K562 (cell line): ENCODE results near the gene SERPINE2. TPM values are rescaled to one million over a fixed set of nuclear protein-coding genes. Genes with fewer than 3 reads are reported as not detected.
A peak's percentile ranks its signal among the peaks of the same experiment; 100 is the strongest.

Source experiments
- ATAC-seq: fragments of 200-7000 bp; cut with Tn5 transposase; 3 replicates; pipeline ENCODE4 v1.9.1; 2020; ENCODE audit warnings: moderate library complexity
- BruUV-seq: library from RNA; stranded (reverse); fragments of 400-500 nt; replicated peaks from 2 replicates; lab custom pipeline; 2021; lab: Mats Ljungman, UMichigan
- CTCF ChIA-PET: fragments of 300-600 bp; formaldehyde crosslinking; extraction: SDS; loops from one replicate; lab custom pipeline; 2021; ENCODE audit warnings: low intra/inter-chr PET ratio; lab: Yijun Ruan, JAX
- POLR2A ChIA-PET: fragments of 300-600, 350-650 bp; sonication (Branson Sonifier 250); formaldehyde crosslinking; extraction: SDS; loops from one replicate; lab custom pipeline; 2021; ENCODE audit warnings: antibody characterized with exemption, inconsistent platforms; lab: Yijun Ruan, JAX
- DNase-seq, 4 experiments: peaks; one replicate each; pipeline versions ENCODE4 v3.0.0 to v3.0.0-alpha.2; 2011 to 2018; ENCODE audit warnings: low spot score in 3 of 4, mixed read lengths in 3 of 4; ENCODE audit errors: extremely low read depth in 1 of 4
- FAIRE-seq: peaks from 2 replicates; lab custom pipeline; 2011; peaks lifted over from hg19 to GRCh38; lab: Jason Lieb, UNC
- H2AFZ ChIP-seq: 2 replicates; pipeline ENCODE4 v1.6.0; 2011; ENCODE audit warnings: low read depth, low read length, control low read depth, inconsistent platforms
- H3K27ac ChIP-seq: fragments of 200-600 bp; 3 replicates; pipeline ENCODE4 v1.8.0; 2011; ENCODE audit warnings: low read depth, mild to moderate bottlenecking, control low read depth, inconsistent platforms, low read length, moderate library complexity, mixed read lengths; ENCODE audit errors: extremely low read depth
- H3K27me3 ChIP-seq, 2 experiments: fragments of 300-600 bp in 1 of 2; 2 replicates in 1 of 2; 3 replicates in 1 of 2; pipeline versions ENCODE4 v1.6.0 to v1.8.0; 2011; ENCODE audit warnings: inconsistent platforms in 2 of 2, low read length in 2 of 2, mild to moderate bottlenecking in 1 of 2, mixed read lengths in 1 of 2, moderate library complexity in 1 of 2; ENCODE audit not compliant: control insufficient read depth in 2 of 2, insufficient read depth in 2 of 2
- H3K36me3 ChIP-seq: fragments of 300-600 bp; 3 replicates; pipeline ENCODE4 v1.8.0; 2011; ENCODE audit warnings: mild to moderate bottlenecking, low read length, inconsistent platforms; ENCODE audit not compliant: control insufficient read depth, insufficient read depth
- H3K4me1 ChIP-seq, 2 experiments: fragments of 200-600 bp in 1 of 2; replicated peaks in 1 of 2; 2 replicates in 1 of 2; 3 replicates in 1 of 2; pipeline versions ENCODE4 v1.5.1 to v1.8.0; 2011; ENCODE audit warnings: inconsistent platforms in 2 of 2, low read length in 2 of 2, mild to moderate bottlenecking in 1 of 2, mixed read lengths in 1 of 2, moderate library complexity in 1 of 2; ENCODE audit not compliant: control insufficient read depth in 2 of 2, insufficient read depth in 2 of 2
- H3K4me2 ChIP-seq: 2 replicates; pipeline ENCODE4 v1.6.1; 2011; ENCODE audit warnings: low read length, control low read depth, inconsistent platforms, mixed read lengths; ENCODE audit not compliant: insufficient read depth
- H3K4me3 ChIP-seq: fragments of 200-600 bp; sonication (generic), shearing (Covaris generic); 2 replicates; pipeline ENCODE4 v1.5.1; 2016; ENCODE audit warnings: control low read depth, inconsistent platforms
- H3K79me2 ChIP-seq: fragments of 200-600 bp; 3 replicates; pipeline ENCODE4 v1.8.0; 2011; ENCODE audit warnings: low read length, inconsistent platforms; ENCODE audit not compliant: control insufficient read depth, insufficient read depth
- H3K9ac ChIP-seq, 2 experiments: 2 replicates each; pipeline versions ENCODE4 v1.6.0 to v1.6.1; 2011; ENCODE audit warnings: low read depth in 2 of 2, low read length in 2 of 2, control low read depth in 1 of 2, inconsistent platforms in 1 of 2, mild to moderate bottlenecking in 1 of 2, mixed read lengths in 1 of 2; ENCODE audit not compliant: insufficient read depth in 1 of 2
- H3K9me1 ChIP-seq: one replicate; pipeline ENCODE4 v1.6.0; 2011; ENCODE audit warnings: inconsistent platforms, mild to moderate bottlenecking, low read length, moderate library complexity; ENCODE audit not compliant: control insufficient read depth, insufficient read depth
- H3K9me3 ChIP-seq: replicated peaks from 2 replicates; pipeline ENCODE4 v1.5.1; 2011; ENCODE audit warnings: low read depth, low read length, inconsistent platforms; ENCODE audit not compliant: control insufficient read depth, insufficient read depth
- H4K20me1 ChIP-seq: replicated peaks from 2 replicates; pipeline ENCODE4 v1.6.1; 2011; ENCODE audit warnings: low read length, inconsistent platforms, mixed read lengths; ENCODE audit not compliant: control insufficient read depth, insufficient read depth
- ATF7 ChIP-seq: fragments of 450-650 bp; IDR thresholded peaks from 2 replicates; pipeline ENCODE4 v1.7.1; 2014; ENCODE audit warnings: mild to moderate bottlenecking, moderate library complexity
- E2F6 ChIP-seq, 2 experiments: IDR thresholded peaks; 2 replicates each; pipeline ENCODE4 v1.6.1; 2011; ENCODE audit warnings: borderline replicate concordance in 1 of 2, control low read depth in 1 of 2, low read depth in 1 of 2, low read length in 1 of 2, mild to moderate bottlenecking in 1 of 2, mixed read lengths in 1 of 2, moderate library complexity in 1 of 2; ENCODE audit not compliant: insufficient read depth in 1 of 2, insufficient read length in 1 of 2, poor library complexity in 1 of 2, severe bottlenecking in 1 of 2; ENCODE audit errors: extremely low read depth in 1 of 2
- EP400 ChIP-seq: fragments of 450-650 bp; IDR thresholded peaks from 2 replicates; pipeline ENCODE4 v1.6.1; 2017; ENCODE audit warnings: antibody characterized with exemption, mild to moderate bottlenecking, moderate library complexity
- GABPB1 ChIP-seq: sonication (generic); formaldehyde crosslinking; IDR thresholded peaks from 2 replicates; pipeline ENCODE4 v1.8.0; 2022; ENCODE audit warnings: mild to moderate bottlenecking, missing genetic modification reagents
- HDAC2 ChIP-seq: fragments of 450-650 bp; IDR thresholded peaks from 2 replicates; pipeline ENCODE4 v1.6.1; 2016; ENCODE audit warnings: mild to moderate bottlenecking
- HDGF ChIP-seq: fragments of 450-650 bp; IDR thresholded peaks from 2 replicates; pipeline ENCODE4 v1.6.1; 2016
- L3MBTL2 ChIP-seq: fragments of 450-650 bp; IDR thresholded peaks from 2 replicates; pipeline ENCODE4 v1.6.1; 2016; ENCODE audit warnings: mild to moderate bottlenecking, moderate library complexity
- MAX ChIP-seq: sonication (generic); formaldehyde crosslinking; IDR thresholded peaks from 2 replicates; pipeline ENCODE4 v1.9.0; 2022; ENCODE audit warnings: mild to moderate bottlenecking, missing genetic modification reagents
- MTF1 ChIP-seq: fragments of 250-450 bp; sonication (Bioruptor Pico); IDR thresholded peaks from 2 replicates; pipeline ENCODE4 v1.9.0; 2021; ENCODE audit warnings: moderate library complexity, mild to moderate bottlenecking, inconsistent platforms, borderline replicate concordance
- PRMT5 ChIP-seq: sonication (generic); formaldehyde crosslinking; IDR thresholded peaks from 2 replicates; pipeline ENCODE4 v1.5.0; 2020; ENCODE audit warnings: missing genetic modification reagents
- ZBTB17 ChIP-seq: fragments of 450-650 bp; formaldehyde crosslinking; IDR thresholded peaks from 2 replicates; pipeline ENCODE4 v1.4.0; 2020; ENCODE audit warnings: mild to moderate bottlenecking
- ZNF699 ChIP-seq: fragments of 250-450 bp; sonication (Bioruptor Pico); IDR thresholded peaks from 2 replicates; pipeline ENCODE4 v1.8.0; 2021; ENCODE audit warnings: mild to moderate bottlenecking, moderate library complexity; ENCODE audit not compliant: insufficient replicate concordance
- WGBS: fragments of 100-300 bp; shearing (Covaris generic); methylation state at CpG from one replicate; pipeline ENCODE4 v1.1.6; 2016; ENCODE audit warnings: low coverage, mixed read lengths; ENCODE audit not compliant: insufficient coverage; ENCODE audit errors: missing lambda C conversion rate; 5-methylcytosine and 5-hydroxymethylcytosine counted together
- in situ Hi-C: fragments of 300-500 bp; cut with MboI; formaldehyde crosslinking; loops from 4 replicates; pipeline ENCODE4 v1.15.0; 2018; ENCODE audit warnings: inconsistent platforms, mixed read lengths
- intact Hi-C: fragments of 100-400 bp; cut with micrococcal nuclease; formaldehyde crosslinking; loops from 2 replicates; pipeline ENCODE4 v1.14.2; 2022
- polyA plus RNA-seq, 8 experiments: library from polyadenylated mRNA; depleted of rRNA in 4 of 8; stranded (reverse) in 5 of 8; unstranded in 3 of 8; fragments of >200 nt; fragmentation: Nextera tagmentation in 2 of 8; fragmentation: Illumina TruSeq in 1 of 8; extraction: Ambion mirVana in 2 of 8; extraction: Trizol in 1 of 8; gene quantifications; 2 replicates each; pipeline versions ENCODE4 v1.2.1 to v1.2.3, GENCODE V29; 2011 to 2014; ENCODE audit warnings: inconsistent platforms in 1 of 8, missing spikeins in 1 of 8
- total RNA-seq, 7 experiments: library from RNA; depleted of rRNA in 6 of 7; stranded (reverse); fragments of >200 nt in 6 of 7; fragmentation: Illumina TruSeq in 2 of 7; extraction: Trizol in 2 of 7; gene quantifications; 2 replicates each; pipeline versions ENCODE4 v1.2.1 to v1.2.3, GENCODE V29; 2011 to 2021; ENCODE audit warnings: low replicate concordance in 1 of 7
- TF ChIP-seq, protein P1 (sequence below): conservative IDR thresholded peaks from 2 replicates; pipeline ENCODE4 v1.6.1; 2011; ENCODE audit warnings: low read depth, mild to moderate bottlenecking, low read length; ENCODE audit not compliant: control insufficient read depth

SERPINE2 gene
- total and polyA plus RNA-seq, 9 of the 15 experiments (the other 6 are each of a cell fraction or from before 2014, with no cell fraction given): 0.03 to 0.16 (median 0.13) TPM; not detected in 6

DNA sequence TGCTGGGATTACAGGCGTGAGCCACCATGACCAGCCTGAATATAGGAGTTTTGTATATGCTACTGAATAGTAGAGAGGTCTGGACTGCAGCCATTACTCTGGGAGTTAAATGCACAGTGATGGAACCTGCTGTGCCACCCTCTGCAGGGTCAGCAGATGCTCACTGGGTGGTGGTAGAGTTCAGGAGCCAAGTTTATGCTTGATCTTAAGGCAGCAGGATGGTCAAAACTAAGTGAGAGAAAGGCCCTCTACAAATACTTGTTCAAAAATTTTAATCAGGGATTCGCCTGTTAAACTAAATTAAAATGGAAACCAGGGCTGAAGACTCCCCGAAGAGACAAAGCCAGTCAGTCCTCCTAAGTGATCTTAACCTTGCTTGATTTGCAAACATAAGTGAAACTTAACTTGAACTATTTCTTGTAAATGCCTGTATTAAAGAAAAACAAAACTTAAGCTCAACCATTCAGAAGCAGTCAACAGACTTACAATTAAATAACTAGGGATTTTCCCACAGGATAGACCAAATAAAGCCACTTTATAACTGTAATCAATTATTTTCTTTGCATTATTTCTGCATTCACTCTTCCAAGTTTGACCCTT lies 89.7 kb downstream of the SERPINE2 start:
- 40% methylated on average over 2 of the region's 3 CpGs for WGBS

GRCh38 chr2:223947711-223948205 lies 91.3 kb downstream of the SERPINE2 start:
- FAIRE-seq (no peak), DNase-seq (peak in 1 of 4 experiments; percentile 25), ATAC-seq (no peak)
- H3K79me2 ChIP-seq: peaks cover 21% of the 10 kb centered on the region
- no peak overlapping the region for H3K9ac ChIP-seq
- H4K20me1 ChIP-seq: no peaks in the 10 kb centered on the region
- ChIA-PET POLR2A (no interaction called here), CTCF (no interaction called here)
- H3K9me3 ChIP-seq: no peaks in the 10 kb centered on the region
- 15% methylated on average over 5 of the region's 5 CpGs for WGBS
- H3K9me1 ChIP-seq: no peaks in the 10 kb centered on the region
- H3K27ac ChIP-seq: no peak overlapping the region
- peaks cover 15 to 25% of the 10 kb centered on the region in 2 experiments; a peak in 4 of 5 replicates for H3K4me1 ChIP-seq
- H2AFZ ChIP-seq: peak overlapping the region; percentile 79
- no peaks in the 10 kb centered on the region; the same call in 2 of the 3 replicates for H3K36me3 ChIP-seq
- in situ Hi-C loops: no loop called here
- H3K27me3 ChIP-seq: no peaks in the 10 kb centered on the region
- H3K4me2 ChIP-seq: 0 out of 2 replicates have a peak overlapping the region, but pooled peaks have one; percentile 5
- no TSS peak for BruUV-seq
- H3K4me3 ChIP-seq: no peak overlapping the region
- intact Hi-C loops: no loop called here
- TF ChIP-seq HDGF (no peak), ZNF699 (CRISPR knock-in tag) (no peak), L3MBTL2 (peak; percentile 70), MTF1 (CRISPR knock-in tag) (no peak), E2F6 (IDR thresholded peaks at IDR 0.05; ENCODE audit: borderline replicate concordance in 1 of 2, extremely low read depth in 1 of 2, insufficient read depth in 1 of 2, insufficient read length in 1 of 2, low read depth in 1 of 2, low read length in 1 of 2, poor library complexity in 1 of 2, severe bottlenecking in 1 of 2) (peak in 1 of 2 experiments; percentile 21), EP400 (peak; percentile 19; the same call in 1 of the 2 replicates), MAX (CRISPR knock-in tag) (peak; percentile 73; the same call in 1 of the 2 replicates), GABPB1 (no peak), ZBTB17 (CRISPR knock-in tag) (0 out of 2 replicates have a peak, but pooled peaks have one; percentile 68)

More for the DNA sequence above, 89.7 kb downstream of the SERPINE2 start:
- Histone ChIP-seq H3K36me3 (no peaks in the 10 kb centered on the region), H3K27me3 (no peaks in the 10 kb centered on the region), H2AFZ (no peak overlapping the region), H3K4me1 (peaks cover 11 to 17% of the 10 kb centered on the region in 2 experiments; a peak in 4 of 5 replicates), H4K20me1 (no peaks in the 10 kb centered on the region), H3K9ac (no peak overlapping the region), H3K79me2 (peaks cover 8% of the 10 kb centered on the region), H3K27ac (no peak overlapping the region), H3K4me2 (no peak overlapping the region), H3K9me3 (no peaks in the 10 kb centered on the region), H3K4me3 (no peak overlapping the region), H3K9me1 (no peaks in the 10 kb centered on the region)
- intact Hi-C loops: no loop called here
- DNase-seq (no peak), FAIRE-seq (no peak), ATAC-seq (no peak)
- no TSS peak for BruUV-seq
- POLR2A ChIA-PET: no interaction called here
- TF ChIP-seq, protein P1, sequence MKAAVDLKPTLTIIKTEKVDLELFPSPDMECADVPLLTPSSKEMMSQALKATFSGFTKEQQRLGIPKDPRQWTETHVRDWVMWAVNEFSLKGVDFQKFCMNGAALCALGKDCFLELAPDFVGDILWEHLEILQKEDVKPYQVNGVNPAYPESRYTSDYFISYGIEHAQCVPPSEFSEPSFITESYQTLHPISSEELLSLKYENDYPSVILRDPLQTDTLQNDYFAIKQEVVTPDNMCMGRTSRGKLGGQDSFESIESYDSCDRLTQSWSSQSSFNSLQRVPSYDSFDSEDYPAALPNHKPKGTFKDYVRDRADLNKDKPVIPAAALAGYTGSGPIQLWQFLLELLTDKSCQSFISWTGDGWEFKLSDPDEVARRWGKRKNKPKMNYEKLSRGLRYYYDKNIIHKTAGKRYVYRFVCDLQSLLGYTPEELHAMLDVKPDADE: no peak
- TF ChIP-seq PRMT5 (CRISPR knock-in tag) (no peak), HDAC2 (no peak), ATF7 (no peak)
- in situ Hi-C loops: no loop called here
- CTCF ChIA-PET: no interaction called here
